Hepatocyte (in vitro differentiated cells): ENCODE data around the gene CALHM5. TPM values are rescaled to one million over a fixed set of nuclear protein-coding genes. Genes with fewer than 3 reads are reported as not detected.

Experiments
- DNase-seq: peaks from one replicate; pipeline ENCODE4 v3.0.0-alpha.2; 2016; ENCODE audit warnings: low spot score
- H2AFZ ChIP-seq: fragments of 200-600 bp; sonication (generic); 2 replicates; pipeline ENCODE4 v1.6.0; 2016; ENCODE audit warnings: antibody characterized with exemption, mild to moderate bottlenecking
- H3K27ac ChIP-seq: fragments of 200-600 bp; sonication (generic); 2 replicates; pipeline ENCODE4 v1.5.1; 2016; ENCODE audit warnings: mild to moderate bottlenecking
- H3K27me3 ChIP-seq: fragments of 200-600 bp; sonication (generic); 2 replicates; pipeline ENCODE4 v1.6.1; 2016
- H3K36me3 ChIP-seq: fragments of 200-600 bp; sonication (generic); replicated peaks from 2 replicates; pipeline ENCODE4 v1.5.1; 2016; ENCODE audit warnings: low read depth; ENCODE audit not compliant: insufficient read depth
- H3K4me1 ChIP-seq: fragments of 200-600 bp; sonication (generic); 2 replicates; pipeline ENCODE4 v1.5.1; 2016; ENCODE audit warnings: mild to moderate bottlenecking, moderate library complexity; ENCODE audit not compliant: insufficient read depth
- H3K4me2 ChIP-seq: fragments of 200-600 bp; sonication (generic); 2 replicates; pipeline ENCODE4 v1.6.0; 2016
- H3K4me3 ChIP-seq: fragments of 200-600 bp; sonication (generic); 2 replicates; pipeline ENCODE4 v1.5.1; 2016; ENCODE audit warnings: mild to moderate bottlenecking
- H3K79me2 ChIP-seq: fragments of 200-600 bp; sonication (generic); 2 replicates; pipeline ENCODE4 v1.6.0; 2017; ENCODE audit warnings: mild to moderate bottlenecking
- H3K9me2 ChIP-seq: fragments of 200-600 bp; sonication (generic); replicated peaks from 2 replicates; pipeline ENCODE4 v1.6.0; 2017; ENCODE audit warnings: mild to moderate bottlenecking; ENCODE audit not compliant: insufficient read depth
- H3K9me3 ChIP-seq: fragments of 200-600 bp; sonication (generic); 2 replicates; pipeline ENCODE4 v1.5.1; 2016; ENCODE audit warnings: low read depth, mild to moderate bottlenecking
- H4K20me1 ChIP-seq: fragments of 200-600 bp; sonication (generic); 2 replicates; pipeline ENCODE4 v1.6.0; 2016; ENCODE audit warnings: mild to moderate bottlenecking; ENCODE audit not compliant: insufficient read depth, poor library complexity, severe bottlenecking
- EZH2 ChIP-seq: fragments of 200-600 bp; sonication (generic); IDR thresholded peaks from 2 replicates; pipeline ENCODE4 v1.6.1; 2016; ENCODE audit warnings: antibody characterized with exemption, mild to moderate bottlenecking, borderline replicate concordance
- EZH2phosphoT487 ChIP-seq: fragments of 200-600 bp; sonication (generic); IDR thresholded peaks from one replicate; pipeline ENCODE4 v1.6.1; 2018; ENCODE audit warnings: antibody characterized with exemption, mild to moderate bottlenecking, low read depth, moderate library complexity; ENCODE audit not compliant: unreplicated experiment, severe bottlenecking
- WGBS: methylation state at CpG from one replicate; pipeline ENCODE4 v1.1.6; 2016; ENCODE audit warnings: low lambda C conversion rate; ENCODE audit errors: missing lambda C conversion rate; 5-methylcytosine and 5-hydroxymethylcytosine counted together
- polyA plus RNA-seq: library from polyadenylated mRNA; unstranded; fragments of >200 nt; fragmentation: Nextera tagmentation; extraction: Ambion mirVana; gene quantifications from 2 replicates; pipeline ENCODE4 v1.2.1, GENCODE V29; 2016
- total RNA-seq: library from RNA; depleted of rRNA; stranded (reverse); fragments of >200 nt; gene quantifications from 2 replicates; pipeline ENCODE4 v1.2.3, GENCODE V29; 2014
- TF ChIP-seq, protein P1 (sequence below): fragments of 200-600 bp; sonication (generic); IDR thresholded peaks from 2 replicates; pipeline ENCODE4 v1.5.1; 2016; ENCODE audit warnings: antibody characterized with exemption, mild to moderate bottlenecking; ENCODE audit not compliant: poor library complexity

CALHM5 gene
- total and polyA plus RNA-seq, 2 experiments from 2014 or later: 0.46 to 1.7 TPM

DNA sequence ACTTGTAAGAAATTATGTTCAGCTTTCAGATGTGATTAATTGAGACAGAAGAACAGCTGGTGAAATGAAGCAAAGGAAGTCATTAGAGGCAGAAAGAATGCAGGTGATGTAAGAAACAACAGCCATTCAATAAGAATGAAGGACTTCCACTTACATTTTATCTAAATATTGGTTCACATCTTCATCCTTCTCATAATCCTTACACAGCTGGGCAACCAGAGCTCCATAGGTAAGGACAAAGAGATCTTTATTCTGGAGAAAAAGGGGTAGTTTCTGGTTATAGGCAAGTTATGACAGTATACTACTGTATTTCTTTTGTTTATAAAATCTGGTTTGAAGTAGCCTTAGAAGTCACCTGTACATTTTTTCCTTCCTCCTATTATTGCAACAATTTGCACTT is 31.7 kb downstream of the CALHM5 start:
- Histone ChIP-seq H3K27me3 (no peaks in the 10 kb centered on the region), H3K4me3 (no peak overlapping the region), H3K9me3 (no peaks in the 10 kb centered on the region), H4K20me1 (no peaks in the 10 kb centered on the region), H3K4me1 (no peaks in the 10 kb centered on the region), H3K79me2 (no peaks in the 10 kb centered on the region), H3K9me2 (no peaks in the 10 kb centered on the region), H3K27ac (no peak overlapping the region), H2AFZ (no peak overlapping the region), H3K36me3 (no peaks in the 10 kb centered on the region), H3K4me2 (no peak overlapping the region)
- TF ChIP-seq EZH2phosphoT487: no peak
- no peak for TF ChIP-seq EZH2
- TF ChIP-seq, protein P1, sequence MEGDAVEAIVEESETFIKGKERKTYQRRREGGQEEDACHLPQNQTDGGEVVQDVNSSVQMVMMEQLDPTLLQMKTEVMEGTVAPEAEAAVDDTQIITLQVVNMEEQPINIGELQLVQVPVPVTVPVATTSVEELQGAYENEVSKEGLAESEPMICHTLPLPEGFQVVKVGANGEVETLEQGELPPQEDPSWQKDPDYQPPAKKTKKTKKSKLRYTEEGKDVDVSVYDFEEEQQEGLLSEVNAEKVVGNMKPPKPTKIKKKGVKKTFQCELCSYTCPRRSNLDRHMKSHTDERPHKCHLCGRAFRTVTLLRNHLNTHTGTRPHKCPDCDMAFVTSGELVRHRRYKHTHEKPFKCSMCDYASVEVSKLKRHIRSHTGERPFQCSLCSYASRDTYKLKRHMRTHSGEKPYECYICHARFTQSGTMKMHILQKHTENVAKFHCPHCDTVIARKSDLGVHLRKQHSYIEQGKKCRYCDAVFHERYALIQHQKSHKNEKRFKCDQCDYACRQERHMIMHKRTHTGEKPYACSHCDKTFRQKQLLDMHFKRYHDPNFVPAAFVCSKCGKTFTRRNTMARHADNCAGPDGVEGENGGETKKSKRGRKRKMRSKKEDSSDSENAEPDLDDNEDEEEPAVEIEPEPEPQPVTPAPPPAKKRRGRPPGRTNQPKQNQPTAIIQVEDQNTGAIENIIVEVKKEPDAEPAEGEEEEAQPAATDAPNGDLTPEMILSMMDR: no peak
- DNase-seq: no peak

DNA sequence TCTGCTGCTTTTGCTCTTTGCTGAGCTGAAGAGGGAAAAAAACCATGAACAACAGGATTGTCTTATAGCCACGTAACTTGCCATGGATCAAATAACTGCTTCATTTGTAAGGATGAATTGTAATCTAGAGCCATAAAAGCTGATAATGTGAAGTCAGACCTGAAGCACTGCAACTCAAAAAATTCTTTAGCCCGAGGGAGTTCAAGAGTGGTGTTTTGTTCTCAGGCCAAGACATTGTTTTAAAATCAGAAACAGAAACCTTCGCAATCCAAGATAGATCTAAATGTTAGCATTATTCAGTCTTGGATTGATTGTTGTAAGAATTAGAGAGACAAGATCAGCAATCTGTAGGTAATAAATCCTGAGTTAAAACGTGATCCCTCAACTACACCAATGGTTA is 34.2 kb downstream of the CALHM5 start, which contains the start of gene TRAPPC3L:
Gene TRAPPC3L (minus strand): TSS at position 34 of the 400 bp plus-strand sequence. CDS start 170 bp downstream, outside the sequence.
- Histone ChIP-seq H3K27ac (peak within 1 kb of the TSS; percentile 38), H3K27me3 (no peaks in the 10 kb centered on the region), H3K4me3 (no peak within 1 kb of the TSS), H4K20me1 (no peaks in the 10 kb centered on the region), H3K9me2 (no peaks in the 10 kb centered on the region), H3K4me2 (peak within 1 kb of the TSS; percentile 39), H3K36me3 (no peaks in the 10 kb centered on the region), H3K4me1 (no peaks in the 10 kb centered on the region), H2AFZ (peak within 1 kb of the TSS; percentile 34), H3K79me2 (no peaks in the 10 kb centered on the region), H3K9me3 (no peaks in the 10 kb centered on the region)
- WGBS: 37% methylated on average over 4 of the region's 4 CpGs
- no peak for DNase-seq
- no peak for TF ChIP-seq EZH2phosphoT487
- TF ChIP-seq, protein P1: no peak
- no peak for TF ChIP-seq EZH2

DNA sequence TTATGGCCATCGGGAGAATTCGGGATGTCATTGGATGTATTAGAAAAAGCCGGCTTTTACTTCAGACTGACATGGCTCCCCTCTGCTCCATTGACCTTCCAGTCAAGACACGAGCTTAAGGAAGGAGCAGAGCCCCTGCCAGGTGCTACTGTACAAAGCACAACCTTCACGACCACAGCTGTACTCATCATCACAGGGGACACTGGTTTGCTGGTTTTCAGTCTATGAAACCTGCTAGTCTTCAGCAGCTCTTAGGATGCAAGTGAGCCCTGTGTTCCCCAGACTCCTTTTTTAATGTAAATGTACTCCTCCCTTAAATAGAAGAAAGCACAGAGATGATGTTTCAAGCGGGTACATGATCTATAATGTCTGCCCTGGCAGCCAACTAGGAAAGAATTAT is 35.9 kb downstream of the CALHM5 start:
- no peak for DNase-seq
- Histone ChIP-seq H3K27ac (no peak overlapping the region), H4K20me1 (no peaks in the 10 kb centered on the region), H3K4me3 (no peak overlapping the region), H3K9me3 (no peaks in the 10 kb centered on the region), H3K4me1 (no peaks in the 10 kb centered on the region), H3K79me2 (no peaks in the 10 kb centered on the region), H3K9me2 (no peaks in the 10 kb centered on the region), H2AFZ (no peak overlapping the region), H3K4me2 (no peak overlapping the region), H3K27me3 (no peaks in the 10 kb centered on the region), H3K36me3 (no peaks in the 10 kb centered on the region)
- TF ChIP-seq, protein P1: no peak
- TF ChIP-seq EZH2phosphoT487: no peak
- no peak for TF ChIP-seq EZH2
- WGBS: 87% methylated on average over 6 of the region's 6 CpGs

DNA sequence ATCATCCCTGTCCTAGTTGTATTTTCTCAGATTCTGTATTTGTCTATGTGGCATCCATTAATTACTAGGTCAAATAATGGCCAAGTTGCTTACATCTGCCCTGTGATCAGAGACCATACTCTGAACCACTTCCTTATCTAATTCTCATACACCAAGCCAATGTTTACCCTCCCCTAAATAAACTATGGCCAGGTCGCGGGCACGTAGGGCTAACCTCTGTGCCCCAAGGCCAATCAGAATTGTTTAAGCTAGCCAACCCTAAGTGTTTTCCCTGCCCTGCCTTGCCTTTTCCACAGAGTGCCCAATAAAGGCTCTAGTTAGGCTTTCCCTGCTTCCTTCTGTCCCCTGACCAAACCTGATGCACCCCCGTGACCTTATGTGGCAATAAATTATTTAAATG is 39.4 kb downstream of the CALHM5 start:
- H3K4me2 ChIP-seq: no peak overlapping the region
- no peak for DNase-seq
- no peak for TF ChIP-seq EZH2
- TF ChIP-seq, protein P1: no peak
- TF ChIP-seq EZH2phosphoT487: no peak
- H3K27me3 ChIP-seq: no peaks in the 10 kb centered on the region
- H3K9me2 ChIP-seq: no peaks in the 10 kb centered on the region
- H3K4me1 ChIP-seq: no peaks in the 10 kb centered on the region
- H3K4me3 ChIP-seq: no peak overlapping the region
- H3K79me2 ChIP-seq: no peaks in the 10 kb centered on the region
- no peak overlapping the region for H3K27ac ChIP-seq
- WGBS: 49% methylated on average over 4 of the region's 4 CpGs
- no peaks in the 10 kb centered on the region for H3K36me3 ChIP-seq
- no peak overlapping the region for H2AFZ ChIP-seq
- H4K20me1 ChIP-seq: no peaks in the 10 kb centered on the region
- H3K9me3 ChIP-seq: no peaks in the 10 kb centered on the region
